MM.1S (cell line): Measurements from ENCODE around the gene CD164L2.

Experiments used
- CTCF ChIP-seq: fragments of 300-600 bp; sonication (generic); IDR thresholded peaks from 2 replicates; pipeline ENCODE4 v1.5.1; 2016; ENCODE audit warnings: antibody characterized with exemption, low read length, mixed read lengths
- EZH2 ChIP-seq: fragments of 300-600 bp; sonication (generic); optimal IDR thresholded peaks from 2 replicates; pipeline ENCODE3; 2017; ENCODE audit warnings: low read depth, mild to moderate bottlenecking, antibody characterized with exemption, low read length, mixed read lengths

- no peak for TF ChIP-seq EZH2
- TF ChIP-seq CTCF, result no peak
Measured at GRCh38 chr1:27412502-27412901, 29.4 kb upstream of the CD164L2 start.
